Upper lobe of left lung (tissue), 6 donors: ENCODE data around the gene SYNRG. TPM values are rescaled to one million over a fixed set of nuclear protein-coding genes. Genes with fewer than 3 reads are reported as not detected.
A peak's percentile ranks its signal among the peaks of the same experiment; 100 is the strongest.

ENCODE experiments used
- ATAC-seq, 2 donors: fragments of 200-7000 bp; cut with Tn5 transposase; one replicate each; pipeline ENCODE4 v1.9.1; 2022; ENCODE audit warnings: mild to moderate bottlenecking in 2 of 2, moderate library complexity in 2 of 2; ENCODE audit not compliant: low FRiP score in 2 of 2
- DNase-seq, 2 donors: peaks; one replicate each; pipeline ENCODE4 v3.0.0-alpha.2; 2019 to 2020
- H3K27ac ChIP-seq, 4 donors: fragments of 200-600 bp; sonication (generic); one replicate each; pipeline ENCODE4 v1.5.1; 2016 to 2019
- H3K27me3 ChIP-seq, 4 donors: fragments of 200-600 bp; sonication (generic); one replicate each; pipeline ENCODE4 v1.5.1; 2017 to 2019
- H3K36me3 ChIP-seq, 4 donors: fragments of 200-600 bp; sonication (generic); one replicate each; pipeline ENCODE4 v1.5.1; 2016 to 2019
- H3K4me1 ChIP-seq, 4 donors: fragments of 200-600 bp; sonication (generic); one replicate each; pipeline ENCODE4 v1.5.1; 2018 to 2019
- H3K4me3 ChIP-seq, 4 donors: fragments of 200-600 bp; sonication (generic); one replicate each; pipeline ENCODE4 v1.5.1; 2017 to 2019; ENCODE audit warnings: mild to moderate bottlenecking in 2 of 4, moderate library complexity in 1 of 4
- H3K9me3 ChIP-seq, 4 donors: fragments of 200-600 bp; sonication (generic); one replicate each; pipeline ENCODE4 v1.5.1; 2018 to 2019
- CTCF ChIP-seq, 6 experiments: fragments of 450-650 bp in 4 of 6; fragments of 200-600 bp in 2 of 6; sonication (generic) in 2 of 6; IDR thresholded peaks; one replicate each; pipeline ENCODE4 v1.5.1; 2016 to 2019; ENCODE audit warnings: antibody characterized with exemption in 6 of 6
- EP300 ChIP-seq, 4 donors: sonication (generic); formaldehyde crosslinking; IDR thresholded peaks; one replicate each; pipeline ENCODE4 v1.5.1; 2017; ENCODE audit warnings: antibody characterized with exemption in 4 of 4, control low read depth in 2 of 4
- POLR2A ChIP-seq, 4 donors: fragments of 450-650 bp; IDR thresholded peaks; one replicate each; pipeline ENCODE4 v1.5.1; 2016 to 2017; ENCODE audit warnings: antibody characterized with exemption in 4 of 4, mild to moderate bottlenecking in 2 of 4
- POLR2AphosphoS5 ChIP-seq, 2 donors: sonication (generic); formaldehyde crosslinking; IDR thresholded peaks; one replicate each; pipeline ENCODE4 v1.5.1; 2017; ENCODE audit warnings: antibody characterized with exemption in 2 of 2
- WGBS, 2 donors: methylation state at CpG; one replicate each; pipeline ENCODE4 v1.1.5; 2017 to 2018; 5-methylcytosine and 5-hydroxymethylcytosine counted together
- total RNA-seq, 6 donors: library from RNA; depleted of rRNA in 4 of 6; stranded (reverse); fragments of >200 nt in 4 of 6; gene quantifications; one replicate each; pipeline versions ENCODE4 v1.1.0 to v1.2.1, GENCODE V29; 2016 to 2021
- donor health status: DM: no; HTN: no; CAD: no; lungs with moderate emphysema.
- donor health status: DM: no; HTN: yes; CAD: no; lungs with severe emphysema.

Gene SYNRG
- total RNA-seq, 6 donors from 2014 or later: 25.2 to 58.7 (median 43.8) TPM

DNA sequence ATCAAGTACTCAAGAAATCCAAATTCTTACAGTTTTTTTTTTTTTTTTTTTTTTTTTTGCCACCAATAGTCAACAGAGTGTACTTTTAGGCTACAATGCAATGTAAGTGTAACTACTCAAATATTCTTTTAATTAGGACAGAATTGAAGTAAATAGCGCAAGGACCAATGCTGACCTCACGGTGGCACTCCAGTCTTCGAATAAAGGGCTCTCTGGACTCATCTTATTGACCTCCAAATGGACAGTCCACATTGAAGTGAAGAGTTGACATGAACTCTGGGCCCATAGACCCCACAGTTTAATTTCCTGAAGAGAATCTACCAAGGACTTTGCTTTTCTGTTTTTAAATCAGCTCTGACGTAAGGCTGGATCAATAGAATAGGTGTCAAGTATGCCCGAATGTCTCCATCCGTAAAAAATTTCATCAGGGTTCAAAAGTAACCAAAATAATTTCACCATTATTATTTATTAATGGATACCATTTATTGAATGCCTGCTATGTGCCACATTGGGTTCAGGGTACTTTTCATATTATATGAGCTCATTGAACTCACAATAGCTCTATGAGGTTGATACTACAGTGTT, 41.3 kb upstream of the SYNRG start:
- ATAC-seq (no peak), DNase-seq (no peak)
- no peaks in the 10 kb centered on the region for H3K36me3 ChIP-seq
- H3K9me3 ChIP-seq: no peaks in the 10 kb centered on the region
- no peak overlapping the region for H3K27ac ChIP-seq
- H3K4me1 ChIP-seq: peaks cover 0 to 5% (median 0%) of the 10 kb centered on the region in 4 donors
- H3K4me3 ChIP-seq: no peak overlapping the region
- H3K27me3 ChIP-seq: no peaks in the 10 kb centered on the region
- TF ChIP-seq POLR2A (IDR thresholded peaks at IDR 0.05) (no peak), EP300 (IDR thresholded peaks at IDR 0.05) (no peak), POLR2AphosphoS5 (IDR thresholded peaks at IDR 0.05) (no peak), CTCF (IDR thresholded peaks at IDR 0.05) (peak in 2 of 6 experiments; percentile 17 to 18)
- WGBS, 2 donors: 58 to 62% methylated on average over 6 of the region's 6 CpGs

- TF ChIP-seq POLR2AphosphoS5 (IDR thresholded peaks at IDR 0.05) (no peak), CTCF (IDR thresholded peaks at IDR 0.05) (no peak), EP300 (IDR thresholded peaks at IDR 0.05) (no peak), POLR2A (IDR thresholded peaks at IDR 0.05) (no peak)
- H3K4me1 ChIP-seq: peaks cover 0 to 5% (median 4%) of the 10 kb centered on the region in 4 donors
- H3K27ac ChIP-seq: no peak overlapping the region
- DNase-seq (no peak), ATAC-seq (no peak)
- H3K36me3 ChIP-seq: no peaks in the 10 kb centered on the region
- no peak overlapping the region for H3K4me3 ChIP-seq
- no peaks in the 10 kb centered on the region for H3K27me3 ChIP-seq
- 14 to 20% methylated on average over 2 of the region's 2 CpGs for WGBS, 2 donors
- no peaks in the 10 kb centered on the region for H3K9me3 ChIP-seq
Measured at GRCh38 chr17:37648555-37648954, 39.3 kb upstream of the SYNRG start.

DNA sequence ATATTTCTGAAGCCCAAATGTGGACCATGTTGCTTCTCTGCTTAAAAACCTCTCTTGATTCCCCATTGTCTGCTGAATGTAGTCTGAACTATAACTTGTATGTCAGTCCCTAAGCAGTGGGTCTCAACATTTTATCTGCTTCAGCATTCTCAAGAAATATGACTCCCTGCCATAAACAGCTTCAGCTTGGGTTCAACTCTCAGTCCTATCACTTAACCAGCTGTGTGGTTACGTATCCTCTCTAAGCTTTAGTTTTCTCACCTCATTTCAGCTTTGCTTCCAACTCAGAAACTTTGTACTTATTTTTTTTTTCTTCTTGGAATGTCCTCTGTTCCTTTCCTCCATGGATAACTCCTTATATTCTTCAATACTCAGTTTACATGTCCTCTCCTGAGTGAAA, 38.6 kb upstream of the SYNRG start:
- peaks cover 0 to 5% (median 4%) of the 10 kb centered on the region in 4 donors for H3K4me1 ChIP-seq
- no peak for DNase-seq
- H3K27me3 ChIP-seq: no peaks in the 10 kb centered on the region
- WGBS, 2 donors: 78 to 86% methylated on average over 1 of the region's 1 CpG
- no peaks in the 10 kb centered on the region for H3K9me3 ChIP-seq
- no peaks in the 10 kb centered on the region for H3K36me3 ChIP-seq
- TF ChIP-seq POLR2A (IDR thresholded peaks at IDR 0.05): no peak
- TF ChIP-seq EP300 (IDR thresholded peaks at IDR 0.05): no peak
- TF ChIP-seq POLR2AphosphoS5 (IDR thresholded peaks at IDR 0.05): no peak
- no peak for TF ChIP-seq CTCF (IDR thresholded peaks at IDR 0.05)
- no peak for ATAC-seq
- no peak overlapping the region for H3K27ac ChIP-seq
- H3K4me3 ChIP-seq: no peak overlapping the region

DNA sequence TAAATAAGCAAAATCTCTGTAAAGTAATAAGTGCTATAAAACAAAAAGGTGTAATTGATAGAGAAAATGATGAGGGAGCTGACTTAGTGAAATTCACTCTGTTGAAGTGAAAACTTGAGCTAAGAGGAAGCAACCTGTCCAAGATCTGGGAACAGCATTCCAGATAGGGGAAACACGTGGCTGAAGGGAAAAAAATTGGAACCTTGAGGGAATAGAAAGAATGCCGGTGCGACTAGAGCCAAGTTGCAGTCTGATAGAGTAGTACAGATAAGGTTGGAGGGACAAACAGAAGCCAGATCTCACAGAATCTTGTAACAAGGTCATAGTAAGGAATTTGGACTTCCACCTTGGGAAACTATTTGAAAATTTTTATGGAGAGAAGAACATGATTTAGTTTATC, 34.7 kb upstream of the SYNRG start:
- H3K27me3 ChIP-seq: no peaks in the 10 kb centered on the region
- no peaks in the 10 kb centered on the region for H3K9me3 ChIP-seq
- DNase-seq (no peak), ATAC-seq (no peak)
- peaks cover 0 to 22% (median 3%) of the 10 kb centered on the region in 4 donors for H3K36me3 ChIP-seq
- 11 to 17% methylated on average over 3 of the region's 3 CpGs for WGBS, 2 donors
- H3K27ac ChIP-seq: peak overlapping the region in 2 of 4 donors; percentile 85 to 91
- H3K4me1 ChIP-seq: peaks cover 17 to 32% (median 22%) of the 10 kb centered on the region in 4 donors
- TF ChIP-seq EP300 (IDR thresholded peaks at IDR 0.05) (no peak), POLR2AphosphoS5 (IDR thresholded peaks at IDR 0.05) (no peak), CTCF (IDR thresholded peaks at IDR 0.05) (no peak), POLR2A (IDR thresholded peaks at IDR 0.05) (no peak)
- H3K4me3 ChIP-seq: peak overlapping the region in 3 of 4 donors; percentile 53 to 88 (median 53)
